T-helper 1 cell (primary cell): ENCODE data around the gene FARSA.
A peak's percentile ranks its signal among the peaks of the same experiment; 100 is the strongest.
"Not testable (repeated sequence)": the region's sequence is repeated elsewhere in the genome, so short reads cannot be mapped to it uniquely, and the experiment has no call there.

Experiments used
- DNase-seq, 5 donors: peaks; one replicate each; pipeline ENCODE4 v3.0.0-alpha.2; 2012 to 2020

FARSA gene

GRCh38 chr19:12937093-12937926, 3.8 kb upstream of the FARSA start:
- no peak for DNase-seq

DNA sequence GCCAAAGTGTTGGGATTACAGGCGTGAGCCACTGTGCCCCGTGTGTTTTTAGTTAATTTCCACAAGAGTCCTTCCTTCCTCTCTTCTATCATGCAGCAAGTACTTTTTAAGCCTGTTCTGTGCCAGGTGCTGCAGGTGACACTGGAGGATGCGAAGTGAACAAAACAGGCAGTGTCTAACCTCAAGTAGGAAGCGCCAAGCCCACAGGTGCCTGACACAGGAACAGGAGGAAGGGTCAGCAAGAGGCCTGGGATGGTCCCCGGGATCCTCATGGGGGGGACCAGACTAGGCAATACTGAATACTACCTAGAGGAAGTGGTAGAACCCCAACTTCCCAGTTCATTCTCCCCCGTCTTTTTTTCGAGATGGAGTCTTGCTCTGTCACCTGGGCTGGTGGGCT, 3.1 kb upstream of the FARSA start:
- DNase-seq, result no peak

- DNase-seq, result no peak
Measured at GRCh38 chr19:12935071-12935470, 1.6 kb upstream of the FARSA start.

DNA sequence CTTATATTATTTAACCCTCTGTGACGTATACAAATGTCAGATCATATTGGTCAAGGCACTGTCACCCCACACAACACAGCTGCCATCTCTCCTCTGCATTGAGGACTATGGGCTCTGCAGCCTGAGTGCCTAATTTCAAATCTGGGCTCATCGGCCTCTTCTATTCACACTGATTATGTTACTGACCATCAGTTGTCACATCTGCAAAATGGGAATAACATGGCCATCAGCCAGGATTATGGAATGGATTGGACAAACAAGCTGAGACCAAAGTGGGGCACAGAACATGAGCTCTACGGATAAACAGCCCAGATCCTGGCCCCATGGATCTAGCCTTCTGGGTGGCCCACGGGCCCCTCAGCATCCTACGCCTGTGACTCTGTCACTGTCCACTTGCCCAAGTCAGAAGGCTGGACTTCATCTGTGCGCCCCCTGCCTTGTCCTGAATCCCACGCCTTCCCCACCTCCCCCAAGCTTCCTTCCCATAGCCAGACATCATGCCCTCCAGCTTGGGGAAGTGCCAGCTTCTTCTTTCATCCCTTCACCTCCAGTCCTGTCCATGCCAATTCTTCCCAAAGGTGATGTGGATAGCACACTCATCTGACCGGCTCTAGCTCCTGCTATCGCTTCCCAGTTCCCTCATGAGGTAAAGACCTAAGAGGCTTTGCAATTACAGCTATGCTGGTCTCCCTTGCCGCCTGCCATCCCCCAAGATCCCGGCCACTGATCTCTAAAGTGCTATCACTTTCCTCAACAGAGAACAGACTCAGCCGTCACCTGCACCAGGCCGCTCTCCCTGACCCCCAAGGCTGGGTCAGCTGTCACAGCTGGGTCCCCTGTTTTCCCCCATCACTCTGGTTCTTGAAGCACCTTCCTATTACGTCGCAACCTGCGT, 872 bp downstream of the FARSA start:
- no peak for DNase-seq

DNA sequence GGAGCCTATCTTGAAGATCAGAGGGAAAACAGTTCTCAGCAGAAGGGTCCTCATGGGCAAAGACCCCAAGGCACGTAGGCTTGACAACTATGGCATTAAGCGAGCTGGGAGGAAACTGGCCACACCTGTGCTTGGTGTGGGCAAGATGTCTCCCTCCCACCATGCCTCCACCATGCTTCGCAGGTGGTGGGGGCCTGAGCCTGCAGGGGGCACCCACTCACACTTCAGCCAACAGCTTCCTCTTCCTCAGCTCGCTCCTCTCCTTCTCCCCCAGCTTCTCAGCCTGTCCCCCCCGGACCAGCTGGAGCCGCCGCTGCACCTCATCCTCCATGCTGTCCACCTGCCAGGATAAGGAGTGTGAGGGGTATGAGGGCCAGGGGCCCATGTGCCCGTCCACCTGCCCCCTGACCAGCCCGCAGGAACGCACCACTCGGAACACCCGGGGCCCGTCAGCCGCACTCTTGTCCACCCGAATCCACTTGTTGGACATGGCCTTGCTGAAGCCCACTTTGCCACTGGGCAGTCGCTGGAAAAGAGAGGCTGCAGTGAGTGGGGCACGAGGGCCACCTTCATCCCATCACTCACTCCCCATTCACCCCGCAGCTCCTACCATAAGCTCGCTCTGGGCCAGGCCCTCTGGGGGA, 3.4 kb downstream of the FARSA start:
- no peak for DNase-seq

GRCh38 chr19:12924621-12925310, 8.7 kb downstream of the FARSA start:
- DNase-seq, result no peak

DNA sequence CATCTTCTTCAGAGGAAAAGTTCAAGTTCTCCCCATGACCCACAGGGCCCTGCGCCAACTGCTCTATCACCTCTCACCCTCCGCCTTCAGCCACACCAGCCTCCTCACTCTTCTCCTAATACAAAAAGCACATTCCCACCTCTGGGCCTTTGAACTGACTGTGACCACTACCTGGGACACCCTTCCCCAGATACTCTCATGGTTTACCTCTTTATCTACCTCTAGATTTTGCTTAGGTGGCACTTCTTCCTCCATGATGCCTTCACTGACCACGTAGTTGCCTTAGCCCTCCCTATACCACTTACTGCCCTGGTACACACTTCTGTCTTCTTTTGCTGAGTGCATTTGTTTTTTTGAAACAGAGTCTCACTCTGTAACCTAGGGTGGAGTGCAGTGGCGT, 10.6 kb downstream of the FARSA start:
- no peak for DNase-seq

DNA sequence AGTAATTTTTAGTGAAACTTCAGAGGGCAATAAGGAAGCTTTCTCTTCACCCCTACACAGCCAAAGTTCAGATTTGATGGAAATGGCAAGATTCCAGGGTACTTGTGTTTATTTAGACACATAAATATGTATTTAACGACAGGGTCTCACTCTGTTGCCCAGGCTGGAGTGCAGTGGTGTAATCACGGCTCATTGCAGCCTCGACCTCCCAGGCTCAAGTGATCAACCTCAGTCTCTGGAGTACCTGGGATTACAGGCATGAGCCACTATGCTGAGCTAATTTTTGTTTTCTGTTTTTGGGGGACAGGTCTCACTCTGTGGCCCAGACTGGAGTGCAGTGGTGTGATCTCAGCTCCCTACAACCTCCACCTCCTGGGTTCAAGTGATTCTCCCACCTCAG, 12.5 kb downstream of the FARSA start:
- DNase-seq, result no peak

GRCh38 chr19:12918253-12918652, 15.3 kb downstream of the FARSA start:
- DNase-seq, result no peak

- DNase-seq, result not testable (repeated sequence)
Measured at GRCh38 chr19:12915860-12916259, 17.7 kb downstream of the FARSA start.

DNA sequence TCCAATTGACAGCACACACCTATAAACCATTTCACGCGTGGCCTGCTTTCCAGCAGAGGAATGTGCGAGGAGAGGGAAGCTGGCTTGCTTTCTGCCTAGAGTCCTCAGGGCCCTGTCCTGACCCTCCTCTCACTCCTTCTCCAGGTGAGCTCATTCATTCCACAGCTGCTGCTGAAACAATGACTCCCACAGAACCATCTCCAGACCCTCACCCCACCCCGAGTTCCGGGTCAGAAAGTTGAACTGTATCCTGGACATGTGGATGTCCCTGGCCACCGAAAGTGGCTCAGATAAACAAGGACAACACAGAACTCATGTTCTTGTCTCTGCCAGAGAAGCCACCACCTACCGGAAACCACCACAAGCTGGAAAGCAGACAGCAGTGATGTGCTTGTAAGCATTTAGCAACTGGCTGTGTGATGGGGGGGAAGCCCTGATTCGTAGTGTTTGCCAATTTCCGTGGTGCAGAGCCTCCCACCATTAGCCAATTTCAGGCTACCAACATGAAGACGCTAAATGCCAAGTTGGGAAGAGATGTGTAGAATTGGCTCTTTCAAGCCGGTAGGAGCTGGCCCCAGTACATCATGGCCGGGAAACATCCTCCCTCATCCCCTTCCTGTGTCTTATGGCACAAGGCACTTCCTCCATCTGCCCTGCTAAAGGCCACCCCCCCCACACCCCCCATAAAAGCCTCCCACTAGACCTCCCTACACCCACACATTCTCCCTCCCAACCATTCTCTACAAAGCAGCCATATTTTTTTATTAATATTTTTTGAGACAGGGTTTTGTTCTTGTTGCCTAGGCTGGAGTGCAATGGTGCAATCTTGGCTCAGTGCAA, 19.4 kb downstream of the FARSA start:
- DNase-seq, result peak in 3 of 5 donors; percentile 35 to 75 (median 41)

DNA sequence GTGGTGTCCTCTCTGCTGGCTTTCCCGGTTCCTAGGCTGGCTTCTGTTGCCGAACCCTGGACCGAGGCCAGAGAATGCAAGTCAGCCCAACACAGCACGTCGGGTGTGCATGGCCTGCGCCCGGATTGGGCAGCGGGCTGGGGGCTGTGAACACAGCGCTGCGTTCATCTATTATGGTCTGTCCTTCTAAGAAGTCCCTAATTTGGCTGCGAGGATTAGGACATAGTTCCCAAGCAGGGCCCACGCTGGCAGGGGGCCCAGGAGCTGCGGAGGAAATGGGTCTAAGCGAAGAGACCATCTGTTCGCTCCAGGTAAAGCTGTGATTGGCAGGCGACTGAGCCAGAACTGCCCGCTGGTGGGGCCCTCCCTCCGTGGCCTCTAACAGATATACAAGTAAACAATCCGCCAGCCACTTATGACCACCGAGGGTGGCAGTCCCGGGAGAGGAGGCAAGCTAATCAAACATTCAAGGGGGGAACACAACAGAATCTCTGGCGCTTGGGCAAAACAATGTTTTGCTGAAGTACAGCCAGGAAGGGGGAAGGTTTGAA, 20.4 kb downstream of the FARSA start:
- DNase-seq, result no peak

DNA sequence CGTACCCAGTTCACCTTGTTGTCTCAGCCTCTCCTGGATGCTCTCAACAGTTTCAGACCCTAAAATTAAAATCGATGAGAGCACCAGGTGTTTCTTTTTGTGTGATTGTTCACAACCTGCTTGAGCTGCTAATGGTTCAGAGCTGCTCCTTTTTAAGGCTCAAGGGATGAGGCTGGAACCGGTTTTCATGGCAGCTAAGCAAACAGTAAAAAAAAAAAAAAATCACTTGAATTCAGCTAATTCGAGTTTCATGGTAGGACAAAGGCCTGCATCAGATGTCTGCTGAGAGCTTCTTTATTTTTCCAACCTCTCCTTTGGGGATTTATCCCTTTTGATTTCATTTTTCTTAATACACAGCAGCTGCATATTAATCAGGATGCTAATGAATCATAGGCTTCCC, 20.9 kb downstream of the FARSA start:
- no peak for DNase-seq

DNA sequence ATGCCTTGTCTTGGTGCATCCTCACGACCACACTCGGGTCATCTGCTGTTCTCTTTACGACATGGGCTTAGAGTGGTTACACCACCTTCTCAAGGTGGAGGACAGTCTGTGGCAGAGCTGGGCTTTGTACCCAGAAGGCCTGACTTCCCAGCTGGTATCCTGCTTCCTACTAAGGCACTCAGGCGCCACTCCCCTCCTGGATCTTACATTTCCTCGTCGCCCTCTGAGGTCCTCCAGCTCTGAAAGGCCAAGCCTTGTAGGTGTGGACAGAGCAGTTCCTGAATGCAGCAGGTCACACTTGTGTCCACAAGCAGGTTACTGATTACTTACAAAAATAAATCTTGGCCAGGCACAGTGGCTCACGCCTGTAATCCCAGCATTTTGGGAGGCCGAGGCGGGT, 26.3 kb downstream of the FARSA start:
- no peak for DNase-seq

- DNase-seq, result peak in 1 of 5 donors; percentile 17
Measured at GRCh38 chr19:12899891-12900518, 33.5 kb downstream of the FARSA start.

GRCh38 chr19:12896460-12896859, 37.1 kb downstream of the FARSA start:
- no peak for DNase-seq

- DNase-seq, result no peak
Measured at GRCh38 chr19:12893582-12893981, 39.9 kb downstream of the FARSA start.

- no peak for DNase-seq
Measured at GRCh38 chr19:12891553-12892021, 41.9 kb downstream of the FARSA start.

- peak; percentile 89 to 98 (median 95) for DNase-seq
Measured at GRCh38 chr19:12890787-12891552, 42.5 kb downstream of the FARSA start, which contains the start of gene GCDH. Gene GCDH (plus strand): TSS chr19:12891160. CDS start chr19:12891305, 145 bp downstream.

GRCh38 chr19:12890299-12890786, 43.2 kb downstream of the FARSA start:
- DNase-seq, result not testable (repeated sequence)
